GM12892 (cell line): ENCODE measurements around the gene NPEPL1.

ENCODE experiments used
- POLR2A ChIP-seq: IDR thresholded peaks from 2 replicates; pipeline ENCODE4 v1.6.1; 2011; ENCODE audit warnings: low read depth, low read length, control low read depth
- POLR2AphosphoS5 ChIP-seq: IDR thresholded peaks from 2 replicates; pipeline ENCODE4 v1.6.1; 2011; ENCODE audit warnings: low read depth, low read length, control low read depth
- TAF1 ChIP-seq: IDR thresholded peaks from 2 replicates; pipeline ENCODE4 v1.6.1; 2011; ENCODE audit warnings: low read depth, mild to moderate bottlenecking, control low read depth, low read length, borderline replicate concordance

GRCh38 chr20:58702859-58703648 lies 10.5 kb downstream of the NPEPL1 start:
- TF ChIP-seq POLR2A = no peak
- TF ChIP-seq POLR2AphosphoS5 = no peak
- TF ChIP-seq TAF1 = no peak
